WTC11 (cell line): ENCODE results near the gene TBX2. TPM values are rescaled to one million over a fixed set of nuclear protein-coding genes. Genes with fewer than 3 reads are reported as not detected.

Source experiments
- ATAC-seq: fragments of 200-7000 bp; cut with Tn5 transposase; 2 replicates; pipeline ENCODE4 v1.10.0; 2021; ENCODE audit warnings: mild to moderate bottlenecking, moderate library complexity
- CTCF ChIA-PET: fragments of 300-600 bp; sonication (Branson Sonifier 250); formaldehyde crosslinking; loops from one replicate; lab custom pipeline; 2021; ENCODE audit warnings: antibody characterized with exemption; lab: Charles Lee
- POLR2A ChIA-PET: fragments of 350-600 bp; sonication (Branson Sonifier 250); formaldehyde crosslinking; loops from one replicate; lab custom pipeline; 2021; ENCODE audit warnings: antibody characterized with exemption; lab: Charles Lee
- DNase-seq: peaks from one replicate; pipeline ENCODE4 v3.0.0; 2021; ENCODE audit warnings: low spot score
- H3K27ac Mint-ChIP-seq: 2 replicates; pipeline ENCODE4 v1.8.0; 2021; ENCODE audit warnings: mixed read lengths
- H3K27me3 Mint-ChIP-seq: 2 replicates; pipeline ENCODE4 v1.8.0; 2021; ENCODE audit warnings: low read depth, mild to moderate bottlenecking, moderate library complexity, mixed read lengths
- H3K36me3 Mint-ChIP-seq: 2 replicates; pipeline ENCODE4 v1.8.0; 2021; ENCODE audit warnings: mixed read lengths
- H3K4me1 Mint-ChIP-seq: 2 replicates; pipeline ENCODE4 v1.8.0; 2022; ENCODE audit warnings: mixed read lengths
- H3K4me3 Mint-ChIP-seq: 2 replicates; pipeline ENCODE4 v1.8.0; 2021; ENCODE audit warnings: mild to moderate bottlenecking, moderate library complexity, mixed read lengths
- H3K9me3 Mint-ChIP-seq: 2 replicates; pipeline ENCODE4 v1.8.0; 2021; ENCODE audit warnings: mixed read lengths
- CREM ChIP-seq: sonication (generic); formaldehyde crosslinking; IDR thresholded peaks from 2 replicates; pipeline ENCODE4 v1.8.1; 2022; ENCODE audit warnings: mild to moderate bottlenecking, missing genetic modification reagents, moderate library complexity
- ELF4 ChIP-seq: sonication (generic); formaldehyde crosslinking; IDR thresholded peaks from 2 replicates; pipeline ENCODE4 v1.8.1; 2022; ENCODE audit warnings: low read depth, mild to moderate bottlenecking, moderate library complexity, missing genetic modification reagents
- ERG ChIP-seq: fragments of 250-450 bp; sonication (Bioruptor Pico); IDR thresholded peaks from 2 replicates; pipeline ENCODE4 v1.8.0; 2021; ENCODE audit warnings: mild to moderate bottlenecking
- ETV6 ChIP-seq: sonication (generic); formaldehyde crosslinking; IDR thresholded peaks from 2 replicates; pipeline ENCODE4 v1.8.1; 2022; ENCODE audit warnings: mild to moderate bottlenecking, missing genetic modification reagents
- GABPB1 ChIP-seq: sonication (generic); formaldehyde crosslinking; IDR thresholded peaks from 2 replicates; pipeline ENCODE4 v1.8.1; 2023; ENCODE audit warnings: mild to moderate bottlenecking, missing genetic modification reagents
- IRF2 ChIP-seq: sonication (generic); formaldehyde crosslinking; IDR thresholded peaks from 2 replicates; pipeline ENCODE4 v1.8.0; 2022; ENCODE audit warnings: low read depth, missing genetic modification reagents, borderline replicate concordance
- KAT7 ChIP-seq: sonication (generic); formaldehyde crosslinking; IDR thresholded peaks from 2 replicates; pipeline ENCODE4 v1.8.1; 2023; ENCODE audit warnings: missing genetic modification reagents, mild to moderate bottlenecking, borderline replicate concordance
- NR2C2 ChIP-seq: sonication (generic); formaldehyde crosslinking; IDR thresholded peaks from 2 replicates; pipeline ENCODE4 v1.8.0; 2022; ENCODE audit warnings: mild to moderate bottlenecking, missing genetic modification reagents
- PRDM15 ChIP-seq: sonication (generic); formaldehyde crosslinking; IDR thresholded peaks from 2 replicates; pipeline ENCODE4 v1.8.0; 2022; ENCODE audit warnings: missing genetic modification reagents
- PREB ChIP-seq: sonication (generic); formaldehyde crosslinking; IDR thresholded peaks from 2 replicates; pipeline ENCODE4 v1.8.1; 2022; ENCODE audit warnings: mild to moderate bottlenecking, missing genetic modification reagents, moderate library complexity, borderline replicate concordance
- RELA ChIP-seq: sonication (generic); formaldehyde crosslinking; IDR thresholded peaks from 2 replicates; pipeline ENCODE4 v1.8.1; 2022; ENCODE audit warnings: missing genetic modification reagents, mild to moderate bottlenecking, borderline replicate concordance
- RORB ChIP-seq: fragments of 250-450 bp; sonication (Bioruptor Pico); IDR thresholded peaks from 2 replicates; pipeline ENCODE4 v1.9.0; 2021; ENCODE audit warnings: mild to moderate bottlenecking
- SMAD4 ChIP-seq: sonication (generic); formaldehyde crosslinking; IDR thresholded peaks from 2 replicates; pipeline ENCODE4 v1.8.0; 2022; ENCODE audit warnings: mild to moderate bottlenecking, missing genetic modification reagents
- STAT6 ChIP-seq: sonication (generic); formaldehyde crosslinking; conservative IDR thresholded peaks from 2 replicates; pipeline ENCODE4 v1.8.1; 2023; ENCODE audit warnings: mild to moderate bottlenecking, low read depth, missing genetic modification reagents, moderate library complexity
- TCF7 ChIP-seq: sonication (generic); formaldehyde crosslinking; IDR thresholded peaks from 2 replicates; pipeline ENCODE4 v1.8.0; 2022; ENCODE audit warnings: mild to moderate bottlenecking, low read depth, missing genetic modification reagents, moderate library complexity
- TP53 ChIP-seq: sonication (generic); formaldehyde crosslinking; IDR thresholded peaks from 2 replicates; pipeline ENCODE4 v1.8.1; 2023; ENCODE audit warnings: mild to moderate bottlenecking, missing genetic modification reagents
- ZNF138 ChIP-seq: sonication (generic); formaldehyde crosslinking; conservative IDR thresholded peaks from 2 replicates; pipeline ENCODE4 v1.8.1; 2022; ENCODE audit warnings: mild to moderate bottlenecking, moderate library complexity, missing genetic modification reagents
- total RNA-seq: library from RNA; stranded (reverse); gene quantifications from 3 replicates; pipeline ENCODE4 v1.2.3, GENCODE V29; 2021
- TF ChIP-seq, protein P1 (sequence below): sonication (generic); formaldehyde crosslinking; IDR thresholded peaks from 2 replicates; pipeline ENCODE4 v1.8.0; 2023; ENCODE audit warnings: missing genetic modification reagents, mild to moderate bottlenecking, borderline replicate concordance
- TF ChIP-seq, protein P2 (sequence below): sonication (generic); formaldehyde crosslinking; IDR thresholded peaks from 2 replicates; pipeline ENCODE4 v1.8.1; 2022; ENCODE audit warnings: low read depth, mild to moderate bottlenecking, moderate library complexity, missing genetic modification reagents, borderline replicate concordance

Gene TBX2
- total RNA-seq, 1 experiment from 2014 or later = 0.09 TPM

- TF ChIP-seq TCF7 (CRISPR knock-in tag) (no peak), IRF2 (no peak), ETV6 (no peak), CREM (CRISPR knock-in tag) (no peak), NR2C2 (CRISPR knock-in tag) (no peak), TP53 (no peak)
These were observed 4.4 kb downstream of the TBX2 start (continued) for GRCh38 chr17:61403801-61404662.

- H3K36me3 Mint-ChIP-seq = no peaks in the 10 kb centered on the region
- DNase-seq = peak; percentile 39
These were observed 4.9 kb downstream of the TBX2 start for GRCh38 chr17:61404663-61404912.

More at GRCh38 chr17:61404663-61404912, 4.9 kb downstream of the TBX2 start:
- ChIA-PET CTCF (interaction anchor here (0.9 to 2.1 kb wide), 4 partner anchors 8 to 50 kb away, joined by 3 to 9 read pairs (median 3); no protein-coding TSS in a partner anchor), POLR2A (interaction anchor here (0.5 kb wide), 1 partner anchor 1300 kb away, joined by 7 read pairs; no protein-coding TSS in a partner anchor)
- Mint-ChIP-seq H3K27me3 (peaks cover 98% of the 10 kb centered on the region), H3K4me1 (peaks cover 32% of the 10 kb centered on the region), H3K4me3 (peak overlapping the region; percentile 53), H3K27ac (no peak overlapping the region), H3K9me3 (no peaks in the 10 kb centered on the region)
- no peak for TF ChIP-seq RELA
- no peak for TF ChIP-seq PREB
- TF ChIP-seq SMAD4 (CRISPR knock-in tag) = no peak
- no peak for TF ChIP-seq STAT6 (CRISPR knock-in tag)
- TF ChIP-seq ERG = no peak
- TF ChIP-seq NR2C2 (CRISPR knock-in tag) = no peak
- TF ChIP-seq GABPB1 = no peak
- no peak for TF ChIP-seq ZNF138
- TF ChIP-seq RORB (CRISPR knock-in tag) = no peak
- TF ChIP-seq TP53 = no peak
- no peak for TF ChIP-seq ELF4 (CRISPR knock-in tag)
- no peak for TF ChIP-seq PRDM15 (CRISPR knock-in tag)
- TF ChIP-seq, protein P1, sequence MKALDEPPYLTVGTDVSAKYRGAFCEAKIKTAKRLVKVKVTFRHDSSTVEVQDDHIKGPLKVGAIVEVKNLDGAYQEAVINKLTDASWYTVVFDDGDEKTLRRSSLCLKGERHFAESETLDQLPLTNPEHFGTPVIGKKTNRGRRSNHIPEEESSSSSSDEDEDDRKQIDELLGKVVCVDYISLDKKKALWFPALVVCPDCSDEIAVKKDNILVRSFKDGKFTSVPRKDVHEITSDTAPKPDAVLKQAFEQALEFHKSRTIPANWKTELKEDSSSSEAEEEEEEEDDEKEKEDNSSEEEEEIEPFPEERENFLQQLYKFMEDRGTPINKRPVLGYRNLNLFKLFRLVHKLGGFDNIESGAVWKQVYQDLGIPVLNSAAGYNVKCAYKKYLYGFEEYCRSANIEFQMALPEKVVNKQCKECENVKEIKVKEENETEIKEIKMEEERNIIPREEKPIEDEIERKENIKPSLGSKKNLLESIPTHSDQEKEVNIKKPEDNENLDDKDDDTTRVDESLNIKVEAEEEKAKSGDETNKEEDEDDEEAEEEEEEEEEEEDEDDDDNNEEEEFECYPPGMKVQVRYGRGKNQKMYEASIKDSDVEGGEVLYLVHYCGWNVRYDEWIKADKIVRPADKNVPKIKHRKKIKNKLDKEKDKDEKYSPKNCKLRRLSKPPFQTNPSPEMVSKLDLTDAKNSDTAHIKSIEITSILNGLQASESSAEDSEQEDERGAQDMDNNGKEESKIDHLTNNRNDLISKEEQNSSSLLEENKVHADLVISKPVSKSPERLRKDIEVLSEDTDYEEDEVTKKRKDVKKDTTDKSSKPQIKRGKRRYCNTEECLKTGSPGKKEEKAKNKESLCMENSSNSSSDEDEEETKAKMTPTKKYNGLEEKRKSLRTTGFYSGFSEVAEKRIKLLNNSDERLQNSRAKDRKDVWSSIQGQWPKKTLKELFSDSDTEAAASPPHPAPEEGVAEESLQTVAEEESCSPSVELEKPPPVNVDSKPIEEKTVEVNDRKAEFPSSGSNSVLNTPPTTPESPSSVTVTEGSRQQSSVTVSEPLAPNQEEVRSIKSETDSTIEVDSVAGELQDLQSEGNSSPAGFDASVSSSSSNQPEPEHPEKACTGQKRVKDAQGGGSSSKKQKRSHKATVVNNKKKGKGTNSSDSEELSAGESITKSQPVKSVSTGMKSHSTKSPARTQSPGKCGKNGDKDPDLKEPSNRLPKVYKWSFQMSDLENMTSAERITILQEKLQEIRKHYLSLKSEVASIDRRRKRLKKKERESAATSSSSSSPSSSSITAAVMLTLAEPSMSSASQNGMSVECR (CRISPR knock-in tag) = no peak
- TF ChIP-seq, protein P2, sequence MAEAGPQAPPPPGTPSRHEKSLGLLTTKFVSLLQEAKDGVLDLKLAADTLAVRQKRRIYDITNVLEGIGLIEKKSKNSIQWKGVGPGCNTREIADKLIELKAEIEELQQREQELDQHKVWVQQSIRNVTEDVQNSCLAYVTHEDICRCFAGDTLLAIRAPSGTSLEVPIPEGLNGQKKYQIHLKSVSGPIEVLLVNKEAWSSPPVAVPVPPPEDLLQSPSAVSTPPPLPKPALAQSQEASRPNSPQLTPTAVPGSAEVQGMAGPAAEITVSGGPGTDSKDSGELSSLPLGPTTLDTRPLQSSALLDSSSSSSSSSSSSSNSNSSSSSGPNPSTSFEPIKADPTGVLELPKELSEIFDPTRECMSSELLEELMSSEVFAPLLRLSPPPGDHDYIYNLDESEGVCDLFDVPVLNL (CRISPR knock-in tag) = no peak
- no peak for TF ChIP-seq KAT7 (CRISPR knock-in tag)
- ATAC-seq = no peak
